HCT116 (cell line): ENCODE data around the gene KRT86.
"Not testable (repeated sequence)": the region's sequence is repeated elsewhere in the genome, so short reads cannot be mapped to it uniquely, and the experiment has no call there.

Experiments
- CEBPB ChIP-seq: IDR thresholded peaks from 2 replicates; pipeline ENCODE4 v1.6.1; 2012; ENCODE audit warnings: low read depth
- CTCF ChIP-seq, 3 experiments: fragments of 200-600 bp in 1 of 3; sonication (generic) in 1 of 3; IDR thresholded peaks in 2 of 3; conservative IDR thresholded peaks in 1 of 3; 2 replicates each; pipeline ENCODE4 v1.5.1; 2012 to 2017; ENCODE audit warnings: low read depth in 2 of 3, low read length in 2 of 3, antibody characterized with exemption in 1 of 3, borderline replicate concordance in 1 of 3, control low read depth in 1 of 3, mild to moderate bottlenecking in 1 of 3, mixed read lengths in 1 of 3, mixed run types in 1 of 3, moderate library complexity in 1 of 3; ENCODE audit not compliant: insufficient read depth in 1 of 3
- RAD21 ChIP-seq: IDR thresholded peaks from 2 replicates; pipeline ENCODE4 v1.6.1; 2012; ENCODE audit warnings: low read depth, mild to moderate bottlenecking
- REST ChIP-seq: IDR thresholded peaks from 2 replicates; pipeline ENCODE4 v1.6.1; 2012; ENCODE audit warnings: low read depth

GRCh38 chr12:52301721-52302120, 27.3 kb downstream of the KRT86 start:
- TF ChIP-seq CEBPB; CTCF (IDR thresholded peaks at IDR 0.05 in 2 of 3, conservative IDR thresholded peaks at IDR 0.05 in 1 of 3; ENCODE audit: borderline replicate concordance in 1 of 3, insufficient read depth in 1 of 3, low read depth in 2 of 3, low read length in 2 of 3); RAD21; REST: not testable (repeated sequence)
